HL-60 (cell line): ENCODE results near the gene GUCY1A2.
"Not testable (repeated sequence)": the region's sequence is repeated elsewhere in the genome, so short reads cannot be mapped to it uniquely, and the experiment has no call there.

Experiments
- DNase-seq, 2 experiments: peaks; one replicate each; pipeline ENCODE4 v3.0.0-alpha.2; 2010 to 2020; ENCODE audit warnings: low read depth in 1 of 2, low spot score in 1 of 2
- H3K27ac ChIP-seq: fragments of 250-450 bp; sonication (Bioruptor Pico); replicated peaks from 2 replicates; pipeline ENCODE4 v1.5.1; 2020; ENCODE audit warnings: mild to moderate bottlenecking, moderate library complexity
- H3K27me3 ChIP-seq: fragments of 250-450 bp; sonication (Bioruptor Pico); 2 replicates; pipeline ENCODE4 v1.5.1; 2021; ENCODE audit warnings: mild to moderate bottlenecking, moderate library complexity; ENCODE audit not compliant: insufficient read depth, poor library complexity, severe bottlenecking
- H3K4me3 ChIP-seq: replicated peaks from 2 replicates; pipeline ENCODE4 v1.5.1; 2011; ENCODE audit warnings: mild to moderate bottlenecking, control low read depth, low read length; ENCODE audit not compliant: insufficient read depth
- CTCF ChIP-seq: IDR thresholded peaks from one replicate; pipeline ENCODE4 v1.5.1; 2011; ENCODE audit warnings: low read length, control low read depth, inconsistent platforms; ENCODE audit not compliant: insufficient read depth
- GABPA ChIP-seq: IDR thresholded peaks from 2 replicates; pipeline ENCODE4 v1.6.1; 2012; ENCODE audit warnings: low read depth
- POLR2AphosphoS5 ChIP-seq: IDR thresholded peaks from 2 replicates; pipeline ENCODE4 v1.6.1; 2012; ENCODE audit warnings: low read depth
- REST ChIP-seq: IDR thresholded peaks from 2 replicates; pipeline ENCODE4 v1.6.1; 2012; ENCODE audit warnings: low read depth; ENCODE audit not compliant: insufficient replicate concordance
- SPI1 ChIP-seq: IDR thresholded peaks from 2 replicates; pipeline ENCODE4 v1.6.1; 2012; ENCODE audit warnings: low read depth, mild to moderate bottlenecking, borderline replicate concordance

Gene GUCY1A2

GRCh38 chr11:106827687-106828086, 190.6 kb downstream of the GUCY1A2 start:
- TF ChIP-seq CTCF (no peak), SPI1 (no peak), POLR2AphosphoS5 (no peak), REST (no peak), GABPA (no peak)
- DNase-seq = no peak
- H3K27me3 ChIP-seq = no peaks in the 10 kb centered on the region
- H3K27ac ChIP-seq = no peak overlapping the region
- H3K4me3 ChIP-seq = no peak overlapping the region

GRCh38 chr11:106826558-106826957, 191.7 kb downstream of the GUCY1A2 start:
- DNase-seq, H3K27me3 ChIP-seq, H3K4me3 ChIP-seq, H3K27ac ChIP-seq: not testable (repeated sequence)

GRCh38 chr11:106821826-106822225, 196.4 kb downstream of the GUCY1A2 start:
- no peak overlapping the region for H3K4me3 ChIP-seq
- H3K27ac ChIP-seq = no peak overlapping the region
- TF ChIP-seq CTCF = no peak
- TF ChIP-seq SPI1 = no peak
- no peak for TF ChIP-seq REST
- no peak for TF ChIP-seq GABPA
- no peak for TF ChIP-seq POLR2AphosphoS5
- no peak for DNase-seq
- no peaks in the 10 kb centered on the region for H3K27me3 ChIP-seq

- DNase-seq = no peak
- TF ChIP-seq GABPA (no peak), SPI1 (no peak), CTCF (no peak), POLR2AphosphoS5 (no peak), REST (no peak)
- H3K27me3 ChIP-seq = no peaks in the 10 kb centered on the region
These were observed 197.0 kb downstream of the GUCY1A2 start for GRCh38 chr11:106821291-106821690.

More at GRCh38 chr11:106821291-106821690, 197.0 kb downstream of the GUCY1A2 start:
- no peak overlapping the region for H3K4me3 ChIP-seq
- H3K27ac ChIP-seq = no peak overlapping the region
